ENCODE results near the gene KIF12.
A peak's percentile ranks its signal among the peaks of the same experiment; 100 is the strongest.

DNA sequence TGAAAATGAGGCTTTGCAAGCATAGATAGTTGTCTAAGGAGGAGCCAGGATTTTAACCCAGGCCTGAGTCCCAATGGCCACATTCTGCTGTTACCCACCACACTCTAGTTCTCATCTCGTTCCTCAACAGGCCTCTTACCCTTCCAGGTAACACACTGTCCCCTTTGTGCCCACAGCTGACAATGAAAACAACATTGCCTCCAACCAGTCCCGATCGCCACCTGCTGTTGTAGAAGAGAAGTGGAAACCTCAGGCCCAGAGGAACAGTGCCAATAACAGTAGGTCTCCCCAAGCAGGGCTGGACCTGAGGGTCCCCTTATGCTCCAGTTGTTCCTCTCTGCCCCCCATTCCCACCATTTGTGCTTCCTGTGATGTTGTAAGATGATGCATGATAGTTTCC lies 51.4 kb downstream of the KIF12 start:
- TF ChIP-seq, protein P1, sequence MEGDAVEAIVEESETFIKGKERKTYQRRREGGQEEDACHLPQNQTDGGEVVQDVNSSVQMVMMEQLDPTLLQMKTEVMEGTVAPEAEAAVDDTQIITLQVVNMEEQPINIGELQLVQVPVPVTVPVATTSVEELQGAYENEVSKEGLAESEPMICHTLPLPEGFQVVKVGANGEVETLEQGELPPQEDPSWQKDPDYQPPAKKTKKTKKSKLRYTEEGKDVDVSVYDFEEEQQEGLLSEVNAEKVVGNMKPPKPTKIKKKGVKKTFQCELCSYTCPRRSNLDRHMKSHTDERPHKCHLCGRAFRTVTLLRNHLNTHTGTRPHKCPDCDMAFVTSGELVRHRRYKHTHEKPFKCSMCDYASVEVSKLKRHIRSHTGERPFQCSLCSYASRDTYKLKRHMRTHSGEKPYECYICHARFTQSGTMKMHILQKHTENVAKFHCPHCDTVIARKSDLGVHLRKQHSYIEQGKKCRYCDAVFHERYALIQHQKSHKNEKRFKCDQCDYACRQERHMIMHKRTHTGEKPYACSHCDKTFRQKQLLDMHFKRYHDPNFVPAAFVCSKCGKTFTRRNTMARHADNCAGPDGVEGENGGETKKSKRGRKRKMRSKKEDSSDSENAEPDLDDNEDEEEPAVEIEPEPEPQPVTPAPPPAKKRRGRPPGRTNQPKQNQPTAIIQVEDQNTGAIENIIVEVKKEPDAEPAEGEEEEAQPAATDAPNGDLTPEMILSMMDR (IDR thresholded peaks at IDR 0.05; ENCODE audit: insufficient read depth, low read depth, low read length) = peak; percentile 14
- no peak for TF ChIP-seq EZH2 (IDR thresholded peaks at IDR 0.05; ENCODE audit: insufficient read depth, low read length)

Data from astrocyte (in vitro differentiated cells and primary cell).